Mesendoderm (in vitro differentiated cells): Measurements from ENCODE around the gene MAPT. TPM values are rescaled to one million over a fixed set of nuclear protein-coding genes. Genes with fewer than 3 reads are reported as not detected.

ENCODE experiments used
- small RNA-seq: library from polyadenylated mRNA; stranded (forward); fragments of <200 nt; extraction: miRNeasy Mini kit (QIAGEN cat#:217004); gene quantifications from one replicate; pipeline ENCODE3, GENCODE V24; 2013; ENCODE audit not compliant: insufficient read depth

Gene MAPT

Small RNAs within 50 kb of the gene (small RNA-seq; reads per million reads assigned to genes)
- gene RF00017: not detected
